Activated CD4-positive, alpha-beta T cell treated with anti-CD3 and anti-CD28 coated beads, Interleukin-2, Interleukin-6, amounts not matched to agents 100 ng/mL and 50 ng/mL, durations not matched to agents 16 hours and 8 hours (primary cell): ENCODE data around the gene WFDC11.
A peak's percentile ranks its signal among the peaks of the same experiment; 100 is the strongest.

Experiments used
- DNase-seq: peaks from one replicate; pipeline ENCODE4 v3.0.0-alpha.2; 2020

WFDC11 gene

GRCh38 chr20:45621593-45621992 is 48.4 kb downstream of the WFDC11 start:
- no peak for DNase-seq

- DNase-seq = no peak
These were observed 52.4 kb downstream of the WFDC11 start for GRCh38 chr20:45617591-45617990.

GRCh38 chr20:45612314-45612713 is 57.7 kb downstream of the WFDC11 start:
- no peak for DNase-seq

GRCh38 chr20:45611054-45611453 is 59.0 kb downstream of the WFDC11 start:
- peak; percentile 47 for DNase-seq

- DNase-seq = no peak
These were observed 62.2 kb downstream of the WFDC11 start for GRCh38 chr20:45607810-45608209.
